RKO (cell line): Measurements from ENCODE around the gene FRMD3.
"Not testable (repeated sequence)": the region's sequence is repeated elsewhere in the genome, so short reads cannot be mapped to it uniquely, and the experiment has no call there.

Experiments used
- DNase-seq: peaks from one replicate; pipeline ENCODE4 v3.0.0-alpha.2; 2016; ENCODE audit warnings: low spot score

Gene FRMD3

GRCh38 chr9:83521411-83521810, 16.8 kb downstream of the FRMD3 start:
- DNase-seq = no peak

GRCh38 chr9:83521011-83521410, 17.2 kb downstream of the FRMD3 start:
- no peak for DNase-seq

DNA sequence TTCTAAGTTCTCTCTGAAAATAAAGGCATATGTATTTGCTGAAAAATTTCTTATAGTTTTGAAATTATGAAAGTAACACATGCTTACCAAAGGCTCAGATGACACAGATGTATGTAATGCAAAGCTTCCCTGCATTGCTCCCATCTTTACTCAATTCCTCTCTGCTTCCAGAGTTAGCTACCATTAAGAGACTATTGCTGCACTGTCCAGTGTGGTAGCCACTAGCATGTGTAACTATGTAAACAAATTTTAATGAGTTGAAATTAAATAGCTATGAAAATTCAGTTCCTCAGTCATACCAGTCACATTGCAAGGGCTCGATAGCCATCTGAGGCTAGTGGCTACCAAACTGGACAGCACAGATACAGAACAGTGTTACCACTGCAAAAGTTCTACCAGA, 17.9 kb downstream of the FRMD3 start:
- no peak for DNase-seq

DNA sequence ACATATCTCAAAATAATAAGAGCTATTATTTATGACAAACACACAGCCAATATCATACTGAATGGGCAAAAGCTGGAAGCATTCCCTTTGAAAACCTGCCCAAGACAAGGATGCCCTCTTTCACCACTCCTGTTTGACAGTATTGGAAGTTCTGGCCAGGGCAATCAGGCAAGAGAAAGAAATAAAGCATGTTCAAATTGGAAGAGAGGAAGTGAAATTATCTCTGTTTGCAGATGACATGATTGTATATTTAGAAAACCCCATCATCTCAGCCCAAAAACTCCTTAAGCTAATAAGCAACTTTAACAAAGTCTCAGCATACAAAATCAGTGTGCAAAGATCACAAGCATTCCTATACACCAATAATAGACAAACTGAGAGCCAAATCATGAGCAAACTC, 20.2 kb downstream of the FRMD3 start:
- DNase-seq = not testable (repeated sequence)

GRCh38 chr9:83514767-83515166, 23.4 kb downstream of the FRMD3 start:
- DNase-seq = no peak

DNA sequence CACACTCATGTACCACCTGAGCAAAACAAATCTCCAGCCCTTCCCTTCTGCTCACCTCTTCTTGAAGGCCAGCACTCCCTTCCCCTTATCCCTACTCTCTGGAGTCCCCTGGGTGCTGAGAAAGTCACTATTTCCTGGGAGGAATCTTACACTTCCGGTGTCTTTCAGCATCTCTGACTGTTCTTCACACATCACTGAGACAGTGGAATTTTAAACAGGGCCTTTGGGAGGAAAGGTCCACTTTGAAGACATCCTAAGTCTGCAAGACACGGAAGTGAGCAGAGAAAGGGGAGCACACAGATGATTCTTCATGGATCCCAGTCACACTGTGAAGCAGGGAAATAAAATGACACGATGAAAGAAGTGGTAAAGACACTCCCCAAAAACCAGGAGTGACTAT, 25.6 kb downstream of the FRMD3 start:
- DNase-seq = no peak

- peak; percentile 61 for DNase-seq
Observed at GRCh38 chr9:83511051-83511450, 27.1 kb downstream of the FRMD3 start.

DNA sequence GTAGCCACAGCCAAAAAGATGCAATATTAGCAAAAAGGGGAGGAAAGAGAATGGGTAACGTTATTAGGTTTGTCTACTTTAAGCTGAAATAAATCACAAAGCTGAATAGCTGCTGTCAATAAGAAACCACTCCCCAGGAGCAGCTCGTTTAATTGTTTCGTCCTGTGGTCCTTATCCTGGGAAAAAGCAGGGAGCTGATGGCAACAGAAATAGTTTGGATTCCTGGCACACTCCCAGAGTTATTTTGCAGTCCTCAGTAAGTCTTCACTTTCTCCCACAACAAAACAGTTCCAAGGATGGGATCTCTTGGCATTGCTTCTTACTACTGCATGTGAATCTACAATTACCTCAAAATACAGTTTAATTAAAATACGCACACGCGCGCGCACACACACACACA, 28.8 kb downstream of the FRMD3 start:
- DNase-seq = no peak

DNA sequence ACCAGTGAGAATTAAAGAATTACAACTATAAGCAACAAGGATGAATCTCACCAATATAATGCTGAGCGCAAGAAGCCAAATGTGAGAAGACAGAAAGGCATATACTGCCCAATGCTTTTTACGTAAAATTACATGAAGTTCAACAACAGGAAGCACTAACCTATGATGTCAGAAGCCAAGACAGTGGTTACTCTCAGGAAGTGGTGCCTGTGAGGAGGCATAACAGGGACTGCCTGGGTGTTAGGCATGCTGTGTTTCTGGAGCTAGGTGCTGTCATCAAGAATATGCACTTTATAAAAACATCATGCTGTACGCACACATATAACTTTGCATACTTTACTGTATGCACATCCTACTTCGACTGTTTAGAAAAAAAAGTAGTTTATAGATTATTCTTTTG, 30.1 kb downstream of the FRMD3 start:
- DNase-seq = no peak

DNA sequence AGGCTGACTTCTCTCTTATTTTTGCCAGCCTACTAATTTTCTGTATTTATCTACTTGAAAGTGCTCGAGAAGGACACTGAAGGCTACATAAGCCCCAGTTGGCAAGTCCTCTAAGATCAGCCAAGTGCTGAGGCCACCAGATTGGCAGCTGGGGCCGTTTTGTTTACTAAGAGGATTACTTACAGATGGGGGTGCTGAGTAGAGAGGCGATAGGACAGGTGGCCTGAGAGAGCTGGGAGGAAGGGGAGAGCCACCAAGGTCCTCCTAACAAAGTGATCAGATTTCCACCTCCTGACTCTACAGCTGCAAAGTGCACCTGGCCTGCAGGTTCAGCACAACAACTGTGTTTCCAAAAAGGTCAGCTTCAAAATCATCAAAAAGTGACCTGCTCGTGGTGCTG, 32.9 kb downstream of the FRMD3 start:
- DNase-seq = no peak

GRCh38 chr9:83503866-83504265, 34.3 kb downstream of the FRMD3 start:
- no peak for DNase-seq

GRCh38 chr9:83501565-83501964, 36.6 kb downstream of the FRMD3 start:
- DNase-seq = no peak

DNA sequence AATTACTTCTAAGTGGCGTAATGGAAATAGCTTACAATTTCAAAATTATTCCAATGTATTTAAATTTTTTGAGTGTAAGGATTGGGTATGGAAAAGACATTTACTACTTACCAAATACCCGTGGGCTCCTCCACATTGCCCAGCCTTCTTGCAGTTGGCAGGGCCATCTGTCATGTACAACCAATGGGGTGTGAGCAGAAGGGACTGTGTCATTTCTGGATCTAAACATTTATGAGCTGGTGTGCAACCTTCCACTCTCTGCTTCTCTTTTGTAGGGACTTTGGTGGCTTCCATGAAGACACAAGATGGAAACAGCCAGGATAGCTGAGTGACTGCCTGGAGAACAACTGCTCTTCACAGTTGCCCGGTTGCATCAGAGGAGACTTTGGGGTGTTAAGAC, 40.8 kb downstream of the FRMD3 start:
- no peak for DNase-seq

- DNase-seq = no peak
Observed at GRCh38 chr9:83491995-83492394, 46.2 kb downstream of the FRMD3 start.

- no peak for DNase-seq
Observed at GRCh38 chr9:83491413-83491812, 46.8 kb downstream of the FRMD3 start.

DNA sequence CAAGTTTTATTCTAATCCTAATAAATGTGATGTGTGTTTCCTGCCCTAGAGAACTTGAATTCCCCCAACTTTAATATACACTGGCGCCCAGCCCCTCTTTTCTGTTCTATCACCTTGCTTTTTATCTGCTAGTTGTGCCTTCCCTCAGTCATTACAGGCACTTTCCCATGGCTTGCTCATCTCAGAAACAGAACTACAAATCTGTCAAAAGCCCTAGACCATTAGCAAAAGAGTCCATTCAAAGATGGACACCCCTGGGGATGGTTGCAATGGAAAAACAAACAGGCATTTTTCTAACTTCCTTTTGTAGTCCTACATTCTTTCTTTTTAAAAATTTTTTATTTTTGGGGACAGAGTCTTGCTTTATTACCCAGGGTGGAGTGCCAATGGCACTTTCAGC, 48.2 kb downstream of the FRMD3 start:
- DNase-seq = no peak

DNA sequence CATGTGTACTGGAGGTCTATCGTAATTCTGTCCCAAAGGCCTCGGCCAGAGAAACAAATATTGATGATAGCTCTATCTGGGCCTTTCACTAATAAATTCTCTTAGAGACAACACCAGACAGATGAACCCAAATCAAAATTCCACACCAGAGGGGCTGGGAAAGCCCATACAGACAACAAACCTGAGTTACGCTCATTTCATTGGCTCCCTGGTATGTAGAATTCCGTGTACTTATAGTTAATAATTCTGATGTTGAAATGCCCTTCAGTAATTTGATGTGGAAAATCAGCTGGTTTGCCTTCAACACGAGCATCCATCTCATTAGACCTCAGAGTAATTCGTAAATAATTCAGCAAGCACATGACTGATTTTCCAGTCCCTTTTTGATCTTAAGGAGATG, 53.2 kb downstream of the FRMD3 start:
- DNase-seq = no peak

DNA sequence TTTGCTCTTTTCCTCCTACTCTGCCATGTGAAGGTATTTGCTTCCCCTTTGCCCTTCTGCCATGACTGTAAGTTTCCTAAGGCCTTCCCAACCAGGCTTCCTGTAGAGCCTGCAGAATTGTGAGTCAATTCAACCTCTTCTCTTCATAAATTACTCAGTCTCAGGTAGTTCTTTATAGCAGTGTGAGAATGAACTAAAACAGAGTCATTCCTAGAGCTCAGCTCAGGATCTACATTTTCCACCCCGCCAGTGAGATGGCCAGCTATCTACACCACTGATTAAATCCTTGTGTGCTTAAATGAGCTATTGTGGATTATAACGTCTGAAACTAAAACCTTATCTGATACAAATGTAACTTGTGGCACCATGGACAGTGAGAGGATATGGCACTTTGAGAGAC, 55.0 kb downstream of the FRMD3 start:
- DNase-seq = no peak

- DNase-seq = no peak
Observed at GRCh38 chr9:83479765-83480164, 58.4 kb downstream of the FRMD3 start.

DNA sequence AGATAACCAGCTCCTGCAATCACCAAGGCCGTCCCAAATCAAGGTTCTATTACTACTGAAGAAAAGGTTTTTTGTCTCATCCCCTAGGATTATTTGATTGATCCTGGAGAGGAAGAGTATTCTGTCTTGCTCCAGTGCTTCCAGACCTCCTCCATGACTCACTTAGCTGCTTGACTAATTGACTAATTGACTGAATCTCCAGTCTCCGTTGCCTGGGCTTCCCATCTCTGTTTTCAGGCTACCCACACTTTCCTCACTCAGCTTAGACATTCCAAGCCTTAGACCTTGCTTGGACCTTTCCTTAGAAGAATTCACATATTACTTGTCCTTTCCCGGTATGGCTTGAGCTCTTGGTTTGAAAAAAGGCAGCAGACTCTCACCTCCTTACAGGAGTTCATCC, 60.6 kb downstream of the FRMD3 start:
- DNase-seq = no peak

- DNase-seq = no peak
Observed at GRCh38 chr9:83477120-83477519, 61.1 kb downstream of the FRMD3 start.

GRCh38 chr9:83476513-83476912, 61.7 kb downstream of the FRMD3 start:
- no peak for DNase-seq

DNA sequence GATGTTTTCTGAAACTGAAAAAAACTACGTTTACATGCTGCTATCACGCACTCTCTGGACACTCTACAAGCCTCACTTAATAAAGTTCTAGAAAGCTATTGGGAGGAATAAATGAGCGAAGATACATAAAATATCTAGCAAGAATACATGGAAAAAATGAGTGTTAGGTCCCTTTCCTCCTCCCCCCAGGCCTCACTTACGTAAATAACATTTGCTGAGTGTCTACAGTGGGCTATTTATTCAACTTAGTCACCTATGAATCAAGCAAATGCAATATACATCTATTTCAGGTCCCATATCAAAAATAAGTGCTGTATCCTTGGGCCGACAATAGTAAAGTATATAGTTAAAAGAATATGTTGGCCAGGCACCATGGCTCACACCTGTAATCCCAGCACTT, 62.5 kb downstream of the FRMD3 start:
- DNase-seq = no peak

GRCh38 chr9:83474631-83475030, 63.6 kb downstream of the FRMD3 start:
- no peak for DNase-seq

- DNase-seq = no peak
Observed at GRCh38 chr9:83473488-83473971, 64.7 kb downstream of the FRMD3 start.
